ENCODE data around the gene RNF207. TPM values are rescaled to one million over a fixed set of nuclear protein-coding genes. Genes with fewer than 3 reads are reported as not detected.
A peak's percentile ranks its signal among the peaks of the same experiment; 100 is the strongest.
"Not testable (repeated sequence)": the region's sequence is repeated elsewhere in the genome, so short reads cannot be mapped to it uniquely, and the experiment has no call there.

The RNF207 gene
- polyA plus RNA-seq, 4 donors, result 17.0 to 64.1 (median 33.7) TPM

- no peak for DNase-seq (ENCODE audit: low read depth in 4 of 4, low spot score in 2 of 4)
These were observed 7.1 kb upstream of the RNF207 start for GRCh38 chr1:6198646-6199297.

GRCh38 chr1:6199298-6200187 lies 6.4 kb upstream of the RNF207 start, which contains the start of gene RPL22:
RPL22 (minus strand) TSS chr1:6199595; CDS start chr1:6199573, 22 bp downstream.
- peak; percentile 92 to 99 (median 96) for DNase-seq (ENCODE audit: low read depth in 4 of 4, low spot score in 2 of 4)

GRCh38 chr1:6200188-6200809 lies 5.6 kb upstream of the RNF207 start:
- DNase-seq (ENCODE audit: low read depth in 4 of 4, low spot score in 2 of 4), result no peak

GRCh38 chr1:6202256-6202655 lies 3.7 kb upstream of the RNF207 start:
- DNase-seq (ENCODE audit: low read depth in 4 of 4, low spot score in 2 of 4), result no peak

- DNase-seq (ENCODE audit: low read depth in 4 of 4, low spot score in 2 of 4), result no peak
These were observed 569 bp downstream of the RNF207 start for GRCh38 chr1:6206520-6206855.

GRCh38 chr1:6207075-6207885 lies 1.4 kb downstream of the RNF207 start:
- DNase-seq (ENCODE audit: low read depth in 4 of 4, low spot score in 2 of 4), result no peak

- DNase-seq (ENCODE audit: low read depth in 4 of 4, low spot score in 2 of 4), result no peak
These were observed 2.0 kb downstream of the RNF207 start for GRCh38 chr1:6207921-6208320.

GRCh38 chr1:6208723-6209660 lies 3.1 kb downstream of the RNF207 start:
- DNase-seq (ENCODE audit: low read depth in 4 of 4, low spot score in 2 of 4), result no peak

GRCh38 chr1:6209661-6210580 lies 4.0 kb downstream of the RNF207 start:
- DNase-seq (ENCODE audit: low read depth in 4 of 4, low spot score in 2 of 4), result no peak

- no peak for DNase-seq (ENCODE audit: low read depth in 4 of 4, low spot score in 2 of 4)
These were observed 4.9 kb downstream of the RNF207 start for GRCh38 chr1:6210591-6211355.

- no peak for DNase-seq (ENCODE audit: low read depth in 4 of 4, low spot score in 2 of 4)
These were observed 5.8 kb downstream of the RNF207 start for GRCh38 chr1:6211731-6212130.

- no peak for DNase-seq (ENCODE audit: low read depth in 4 of 4, low spot score in 2 of 4)
These were observed 6.5 kb downstream of the RNF207 start for GRCh38 chr1:6212193-6212959.

GRCh38 chr1:6218375-6219164 lies 12.7 kb downstream of the RNF207 start:
- DNase-seq (ENCODE audit: low read depth in 4 of 4, low spot score in 2 of 4), result no peak

GRCh38 chr1:6219641-6220040 lies 13.7 kb downstream of the RNF207 start:
- not testable (repeated sequence) for DNase-seq (ENCODE audit: low read depth in 4 of 4, low spot score in 2 of 4)

- no peak for DNase-seq (ENCODE audit: low read depth in 4 of 4, low spot score in 2 of 4)
These were observed 14.3 kb downstream of the RNF207 start for GRCh38 chr1:6220236-6220635.

GRCh38 chr1:6221210-6221784 lies 15.4 kb downstream of the RNF207 start:
- no peak for DNase-seq (ENCODE audit: low read depth in 4 of 4, low spot score in 2 of 4)

Data from left renal cortex interstitium (tissue), 4 donors.